HK-2 (cell line): ENCODE data around the gene SLC12A7.

Source experiments
- DNase-seq: peaks from one replicate; pipeline ENCODE4 v3.0.0-alpha.2; 2018; ENCODE audit not compliant: unreplicated experiment

The SLC12A7 gene

GRCh38 chr5:1019001-1019905, 92.6 kb downstream of the SLC12A7 start:
- no peak for DNase-seq

- DNase-seq: no peak
These were observed 93.3 kb downstream of the SLC12A7 start for GRCh38 chr5:1018596-1018995.

GRCh38 chr5:1017691-1018455, 94.0 kb downstream of the SLC12A7 start:
- no peak for DNase-seq

GRCh38 chr5:1017056-1017455, 94.8 kb downstream of the SLC12A7 start:
- DNase-seq: no peak

- no peak for DNase-seq
These were observed 95.4 kb downstream of the SLC12A7 start for GRCh38 chr5:1016476-1016875.

GRCh38 chr5:1016036-1016435, 95.8 kb downstream of the SLC12A7 start:
- no peak for DNase-seq

GRCh38 chr5:1015507-1015906, 96.4 kb downstream of the SLC12A7 start:
- no peak for DNase-seq

- DNase-seq: no peak
These were observed 97.1 kb downstream of the SLC12A7 start for GRCh38 chr5:1014781-1015221.

- DNase-seq: no peak
These were observed 97.5 kb downstream of the SLC12A7 start for GRCh38 chr5:1014346-1014745.

- no peak for DNase-seq
These were observed 97.9 kb downstream of the SLC12A7 start for GRCh38 chr5:1013948-1014301.

- no peak for DNase-seq
These were observed 98.5 kb downstream of the SLC12A7 start for GRCh38 chr5:1013238-1013947.

- no peak for DNase-seq
These were observed 99.0 kb downstream of the SLC12A7 start for GRCh38 chr5:1012900-1013237.

- DNase-seq: no peak
These were observed 99.5 kb downstream of the SLC12A7 start for GRCh38 chr5:1012313-1012841.

GRCh38 chr5:1011741-1012312, 100.0 kb downstream of the SLC12A7 start:
- no peak for DNase-seq

- peak; percentile 49 for DNase-seq
These were observed 100.6 kb downstream of the SLC12A7 start for GRCh38 chr5:1011226-1011631.

- no peak for DNase-seq
These were observed 101.2 kb downstream of the SLC12A7 start for GRCh38 chr5:1010641-1011046.

GRCh38 chr5:1010181-1010510, 101.7 kb downstream of the SLC12A7 start:
- no peak for DNase-seq

GRCh38 chr5:1009359-1010180, 102.3 kb downstream of the SLC12A7 start:
- no peak for DNase-seq

- DNase-seq: peak; percentile 42
These were observed 103.2 kb downstream of the SLC12A7 start, which contains the start of gene NKD2 for GRCh38 chr5:1008451-1009358. NKD2 (plus strand) TSS chr5:1008802; CDS start chr5:1009058, 256 bp downstream.
